LoVo (cell line): ENCODE measurements around the gene RNF220.

Experiments
- DNase-seq: peaks from one replicate; pipeline ENCODE4 v3.0.0-alpha.2; 2016; ENCODE audit warnings: low spot score

The RNF220 gene

DNA sequence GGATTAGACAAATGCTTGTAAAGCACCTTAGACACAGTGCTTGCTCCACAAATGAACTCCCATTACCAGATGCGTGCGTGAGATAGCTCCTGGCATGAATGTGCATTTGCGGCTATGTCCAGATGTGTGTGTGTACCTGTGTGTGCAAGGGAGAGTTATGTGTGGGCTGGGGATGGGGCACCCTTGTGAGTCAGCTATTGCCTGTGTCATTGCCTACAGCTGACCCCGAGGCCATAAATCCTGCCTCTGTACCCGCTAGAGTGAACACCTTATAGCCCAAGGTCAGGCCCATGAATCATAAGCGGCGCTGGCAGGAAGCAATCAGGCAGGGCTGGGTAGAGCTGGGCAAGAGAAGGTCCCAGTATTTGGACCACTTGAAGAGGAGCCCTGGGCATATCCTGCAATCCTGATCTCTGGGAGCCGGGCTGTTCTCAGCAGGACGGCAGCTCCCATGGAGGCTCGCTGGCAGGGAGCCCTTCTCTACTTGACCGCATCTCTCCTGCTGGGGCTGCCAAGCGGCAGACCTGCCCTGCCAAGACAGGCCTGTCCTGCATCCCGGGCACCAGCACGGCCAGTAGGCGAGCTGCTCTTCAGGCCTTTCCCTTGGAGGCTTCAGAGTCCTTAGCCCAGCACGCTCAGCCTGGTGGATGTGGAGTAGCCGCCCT, 182.9 kb downstream of the RNF220 start:
- DNase-seq = no peak

DNA sequence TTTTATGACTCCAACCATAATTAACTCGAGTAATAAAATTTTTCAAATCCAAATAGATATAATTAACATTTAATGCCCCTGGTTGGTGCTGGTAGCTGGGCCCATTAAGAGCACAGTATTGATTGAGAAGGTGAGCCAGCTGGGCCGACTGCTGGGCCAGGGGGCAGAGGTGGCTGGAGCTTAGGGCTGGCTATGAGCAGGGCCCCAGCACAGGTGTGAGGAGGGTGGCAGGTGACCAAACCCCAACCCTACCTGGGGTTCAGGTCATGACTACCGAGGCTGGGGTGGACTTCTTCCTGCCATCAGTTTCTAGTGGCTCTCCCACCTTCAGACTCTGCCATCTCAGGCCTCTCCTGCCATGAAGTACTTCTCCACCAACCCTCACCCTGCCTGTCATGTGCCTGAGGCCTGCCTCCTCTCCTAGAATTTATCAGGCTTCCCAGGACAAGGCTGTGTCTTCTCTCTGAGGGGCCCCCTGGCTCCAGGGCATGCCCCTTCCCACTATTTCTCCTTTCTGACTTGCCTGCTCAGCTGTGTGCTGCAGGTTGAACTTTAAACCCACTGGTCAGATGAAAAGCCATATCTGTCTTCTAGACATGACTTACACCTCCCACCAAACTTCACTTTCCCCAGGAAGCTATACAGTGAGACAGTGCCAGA, 183.6 kb downstream of the RNF220 start:
- DNase-seq = no peak

DNA sequence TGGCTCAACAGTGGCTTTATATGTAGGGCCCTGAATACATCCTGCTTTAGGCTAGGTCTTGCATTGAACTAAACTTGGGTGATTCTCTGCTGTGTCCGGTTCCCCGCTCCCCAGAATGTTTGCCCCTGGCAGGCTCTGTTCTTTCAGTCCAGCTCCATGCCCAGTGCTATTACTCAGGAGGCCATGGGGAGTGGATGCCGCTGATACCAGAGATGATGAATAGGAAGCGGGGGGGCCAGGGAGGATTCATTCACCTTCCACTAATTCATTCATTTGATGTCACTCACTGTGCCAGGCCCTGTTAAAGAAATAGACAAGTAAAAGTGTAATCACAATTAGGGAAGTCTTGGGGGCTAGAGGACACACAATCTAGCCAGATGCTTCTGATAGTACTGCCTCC, 185.4 kb downstream of the RNF220 start:
- DNase-seq = no peak

DNA sequence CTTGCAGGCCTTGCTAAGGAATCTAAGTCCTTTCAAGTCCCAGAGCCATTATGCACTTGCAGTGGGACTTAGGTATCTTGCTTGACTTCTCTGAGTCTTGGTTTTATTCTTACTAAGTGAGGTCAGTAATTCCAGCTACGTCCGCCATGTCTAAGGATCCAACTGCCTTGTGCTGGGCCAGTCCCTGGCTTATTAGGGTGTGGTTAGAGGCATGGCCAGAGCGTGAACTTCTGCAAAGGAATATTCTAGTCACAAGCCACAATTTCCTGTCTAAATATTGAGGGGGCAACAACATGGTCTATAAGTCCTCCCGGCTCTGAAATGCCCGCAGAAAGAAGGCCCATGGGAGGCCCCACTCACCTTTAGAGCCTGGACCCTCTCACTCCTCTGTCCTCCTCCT, 186.3 kb downstream of the RNF220 start:
- DNase-seq = no peak

DNA sequence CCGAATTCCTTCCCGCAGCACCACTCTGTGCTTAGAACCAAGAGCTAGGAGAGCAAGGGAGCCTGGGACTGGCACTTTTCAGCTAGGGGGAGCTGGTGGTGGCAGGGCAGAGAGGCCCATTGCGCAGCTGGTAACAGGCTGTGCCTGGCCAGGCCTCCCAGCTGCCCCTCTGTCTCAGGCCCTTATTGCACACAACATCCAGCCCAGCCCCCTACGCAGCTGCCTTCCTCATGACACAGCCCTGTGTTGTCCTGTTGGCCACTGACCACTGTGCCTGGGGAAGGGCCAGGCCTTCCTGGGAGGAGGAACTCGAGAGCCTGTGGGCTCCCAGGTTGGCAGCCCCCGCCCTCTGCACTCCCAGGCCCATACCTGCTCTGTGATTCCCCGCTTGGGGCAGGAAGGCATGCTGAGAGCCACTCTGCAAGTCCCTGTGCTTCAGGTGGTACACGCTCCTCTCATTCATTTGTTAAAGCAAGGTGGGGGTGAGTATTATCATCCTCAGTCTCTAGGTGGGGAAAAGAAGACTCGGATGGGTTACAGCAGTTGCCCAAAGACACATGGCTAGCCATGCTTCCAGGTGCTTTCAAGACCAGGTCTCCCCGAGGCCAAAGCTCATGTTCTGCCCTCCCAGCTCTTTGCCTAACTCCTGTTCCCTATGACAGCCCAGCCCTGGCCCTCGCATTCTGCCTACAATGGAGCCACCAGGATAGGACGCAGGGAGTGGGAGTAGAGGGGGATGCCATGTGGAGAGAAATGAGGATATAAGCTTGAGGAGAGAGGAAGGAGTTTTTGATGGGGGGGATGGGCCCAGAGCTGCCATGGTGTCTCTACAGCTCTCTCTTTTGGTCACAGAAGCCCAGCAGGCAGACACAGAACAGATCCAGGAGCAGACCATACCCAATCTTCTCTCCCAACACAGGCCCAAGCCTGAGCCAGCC, 187.4 kb downstream of the RNF220 start:
- DNase-seq = no peak

DNA sequence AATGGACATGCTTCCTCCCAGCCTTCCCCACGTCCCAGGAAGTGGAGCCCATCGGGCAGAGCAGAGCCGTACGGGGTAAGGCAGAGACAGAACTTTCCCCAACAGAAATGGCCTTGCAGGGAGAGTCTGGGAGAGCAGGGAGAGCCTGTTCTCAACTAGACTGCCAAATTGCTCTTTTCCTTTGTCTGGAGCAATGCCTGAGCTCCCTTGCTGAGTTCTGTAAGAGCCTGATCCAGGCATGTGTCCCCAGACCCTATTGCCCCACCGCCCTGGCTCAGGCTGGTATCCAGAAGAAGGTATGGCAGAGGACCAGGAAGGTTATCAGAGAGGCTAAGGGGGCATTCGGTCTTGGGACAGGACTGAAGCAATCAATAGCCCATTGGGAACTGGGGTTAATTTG, 189.3 kb downstream of the RNF220 start:
- DNase-seq = no peak

DNA sequence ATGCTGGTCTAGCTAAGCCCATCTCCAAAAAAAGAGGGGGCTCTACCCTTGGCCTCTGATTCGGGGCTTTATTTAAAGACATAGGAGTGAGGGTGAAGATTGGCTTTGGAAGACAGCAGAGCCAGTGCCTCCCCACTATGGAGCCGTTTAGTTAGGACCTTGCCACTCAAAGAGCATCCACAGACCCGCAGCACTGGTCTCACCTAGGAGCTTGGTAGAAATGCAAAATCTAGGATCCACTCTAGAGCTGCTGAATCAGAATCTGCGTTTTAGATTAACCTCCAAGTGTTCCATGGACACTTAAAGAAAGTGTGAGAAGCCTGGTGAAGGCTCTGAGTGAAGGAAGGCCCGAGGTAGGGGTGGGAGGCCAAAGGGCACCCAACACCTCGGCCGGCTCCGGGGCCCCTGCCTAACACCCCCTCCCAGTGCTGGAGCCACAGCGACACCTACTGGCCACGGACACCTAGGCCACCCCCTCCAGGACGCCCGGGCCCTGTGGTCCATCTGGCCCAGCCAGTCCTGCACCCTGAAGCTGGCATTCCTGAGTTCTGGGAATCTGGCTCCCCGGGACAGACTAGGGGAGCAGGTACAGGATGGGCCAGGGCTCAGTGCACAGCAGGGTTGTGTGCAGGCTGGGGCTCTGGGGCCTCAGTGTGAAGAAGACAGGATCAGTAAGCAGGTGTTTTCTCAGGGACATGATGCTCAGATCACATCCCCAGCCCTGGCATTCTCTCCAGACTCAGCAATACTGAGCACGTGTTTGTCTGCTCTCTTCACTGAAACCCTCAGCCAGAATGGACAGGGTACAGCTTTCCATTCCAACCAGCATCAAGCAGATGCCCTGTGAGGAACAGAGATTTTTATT, 190.0 kb downstream of the RNF220 start:
- peak; percentile 65 for DNase-seq

DNA sequence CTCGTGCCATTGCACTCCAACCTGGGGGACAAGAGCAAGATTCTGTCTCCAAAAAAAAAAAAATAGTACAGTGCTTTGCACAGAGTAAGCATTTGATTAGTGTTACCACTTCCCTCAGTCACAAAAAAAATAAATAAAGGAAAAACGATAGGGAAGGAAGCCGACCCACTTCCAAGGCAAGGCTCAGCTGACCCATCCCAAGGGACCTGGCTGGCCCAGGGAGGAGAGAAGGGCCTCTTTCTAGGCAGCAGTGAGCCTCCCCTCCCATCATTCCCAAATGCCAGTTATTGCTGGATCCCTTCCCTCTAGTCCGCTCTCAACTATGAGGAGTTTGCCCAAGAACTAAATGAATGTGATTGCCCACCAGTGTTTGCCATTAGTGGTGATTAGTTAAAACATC, 191.5 kb downstream of the RNF220 start:
- no peak for DNase-seq

DNA sequence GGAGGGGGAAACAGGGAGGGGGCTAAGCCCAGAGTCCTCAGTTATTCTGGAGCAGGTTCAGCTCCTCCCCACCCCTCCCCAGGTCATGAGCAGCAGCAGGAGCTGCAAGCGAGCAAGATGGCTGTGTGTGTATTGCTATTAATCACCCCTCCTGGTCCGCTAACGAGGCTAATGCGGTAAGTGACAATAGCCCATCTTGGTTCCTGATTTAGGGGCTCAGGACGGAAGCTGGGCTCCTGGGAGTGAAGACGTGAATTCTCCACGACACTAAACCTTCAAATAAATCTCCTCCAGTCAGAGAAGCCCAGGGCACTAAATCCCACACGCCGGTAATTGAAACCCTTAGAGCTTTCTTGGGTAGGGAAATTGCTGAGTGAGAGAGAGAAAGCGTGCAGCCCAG, 193.1 kb downstream of the RNF220 start:
- no peak for DNase-seq

DNA sequence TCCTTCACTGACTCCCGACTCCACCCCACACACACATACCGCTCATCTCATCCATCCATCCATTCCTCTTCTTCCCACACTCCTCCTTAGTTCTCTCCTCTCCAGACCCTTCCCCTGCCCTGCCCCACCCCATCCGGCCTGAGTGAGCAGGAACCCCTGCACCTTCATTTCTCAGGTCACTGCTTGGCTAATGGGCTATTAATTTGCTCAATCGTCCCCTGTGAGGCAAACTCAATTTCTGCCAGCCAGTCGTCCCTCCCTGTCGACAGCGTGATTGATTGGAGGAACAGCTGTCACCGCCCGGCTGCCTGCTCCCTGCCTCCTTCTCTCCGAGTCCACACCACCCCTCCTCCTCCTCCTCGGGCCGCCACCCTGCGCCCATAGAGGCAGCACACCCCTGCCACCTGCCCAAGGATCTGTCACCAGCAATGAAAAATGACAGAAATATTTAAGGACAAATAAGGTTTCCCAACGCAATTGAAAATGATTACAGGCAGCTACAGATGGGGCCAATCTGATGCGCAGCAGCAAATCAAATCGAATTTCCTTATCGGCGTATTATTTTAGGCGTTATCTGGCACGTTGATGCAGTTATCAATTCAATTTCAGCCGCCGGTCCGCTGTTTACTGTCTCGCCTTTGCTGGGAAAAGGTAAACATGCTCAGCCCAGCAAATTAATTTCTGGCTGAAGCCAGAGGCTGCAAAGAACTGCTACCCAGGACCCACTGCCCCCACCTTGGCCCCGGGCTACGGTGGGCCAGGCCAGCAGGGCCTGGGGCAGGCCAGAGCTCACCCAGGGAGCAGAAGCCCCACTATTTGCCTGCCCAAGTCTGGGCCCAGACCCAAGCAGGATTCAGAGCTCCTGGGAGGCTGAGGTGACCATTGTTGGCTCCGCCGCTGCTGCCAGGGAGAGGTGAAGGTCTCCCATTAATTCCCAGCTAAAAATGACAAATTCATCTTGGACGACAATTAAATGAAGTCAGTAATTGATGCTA, 197.9 kb downstream of the RNF220 start:
- no peak for DNase-seq

DNA sequence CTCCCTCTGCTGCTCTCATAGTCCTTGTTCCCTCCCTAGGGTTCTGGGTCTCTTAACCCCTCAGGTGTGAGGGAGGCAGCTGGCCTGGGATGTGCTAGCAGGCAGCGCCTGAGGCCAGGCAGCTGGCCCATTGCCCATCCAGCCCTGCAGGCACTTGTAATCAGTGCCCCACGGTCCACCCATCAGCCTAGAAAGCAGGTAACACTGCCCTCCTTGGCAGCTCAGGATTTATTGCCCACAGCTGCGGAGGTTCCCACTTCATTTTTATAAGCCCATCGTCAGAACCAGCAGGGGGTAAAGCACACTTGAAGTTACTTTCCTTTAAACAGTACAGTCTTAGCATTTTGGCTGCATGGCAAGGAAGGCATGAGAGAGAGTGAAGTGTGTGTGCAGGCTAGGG, 198.7 kb downstream of the RNF220 start:
- DNase-seq = peak; percentile 32

DNA sequence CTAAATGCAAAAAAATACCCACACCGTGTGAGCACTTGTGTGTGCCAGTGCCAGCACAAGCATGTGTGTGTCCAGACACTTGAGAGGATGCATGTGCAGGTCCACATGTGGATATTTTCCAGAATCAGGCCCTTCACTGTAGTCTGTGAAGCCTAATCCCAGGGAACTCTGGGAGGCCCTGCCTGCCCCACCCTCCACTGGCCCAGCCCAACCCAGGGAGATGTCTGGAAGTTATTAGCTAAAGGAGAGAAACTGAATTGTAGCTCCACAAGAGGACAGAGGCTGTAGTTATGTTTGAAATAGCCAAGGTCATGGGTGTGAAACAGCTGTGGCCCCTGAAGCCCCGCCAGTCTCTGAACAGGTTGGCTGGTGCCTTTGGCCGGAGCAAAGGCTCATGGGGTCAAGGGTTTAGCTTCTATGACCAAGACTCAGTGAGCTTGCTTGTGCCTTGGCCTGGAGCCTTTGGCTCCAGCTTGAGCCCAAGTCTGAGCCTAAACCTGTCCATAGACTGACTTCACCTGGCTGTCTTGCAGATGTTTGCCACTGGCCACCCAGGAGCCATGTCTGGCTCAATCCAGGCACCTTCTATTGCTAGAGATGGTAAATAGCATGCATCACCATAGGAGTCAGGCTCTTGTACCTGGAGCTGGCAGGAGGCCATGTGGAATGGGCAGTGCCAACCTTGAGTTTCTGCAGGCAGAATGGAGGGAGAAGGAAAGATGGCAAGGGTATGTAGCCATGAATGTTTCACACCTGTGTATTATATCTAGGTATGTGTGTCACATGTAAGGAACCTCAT, 199.3 kb downstream of the RNF220 start:
- no peak for DNase-seq

DNA sequence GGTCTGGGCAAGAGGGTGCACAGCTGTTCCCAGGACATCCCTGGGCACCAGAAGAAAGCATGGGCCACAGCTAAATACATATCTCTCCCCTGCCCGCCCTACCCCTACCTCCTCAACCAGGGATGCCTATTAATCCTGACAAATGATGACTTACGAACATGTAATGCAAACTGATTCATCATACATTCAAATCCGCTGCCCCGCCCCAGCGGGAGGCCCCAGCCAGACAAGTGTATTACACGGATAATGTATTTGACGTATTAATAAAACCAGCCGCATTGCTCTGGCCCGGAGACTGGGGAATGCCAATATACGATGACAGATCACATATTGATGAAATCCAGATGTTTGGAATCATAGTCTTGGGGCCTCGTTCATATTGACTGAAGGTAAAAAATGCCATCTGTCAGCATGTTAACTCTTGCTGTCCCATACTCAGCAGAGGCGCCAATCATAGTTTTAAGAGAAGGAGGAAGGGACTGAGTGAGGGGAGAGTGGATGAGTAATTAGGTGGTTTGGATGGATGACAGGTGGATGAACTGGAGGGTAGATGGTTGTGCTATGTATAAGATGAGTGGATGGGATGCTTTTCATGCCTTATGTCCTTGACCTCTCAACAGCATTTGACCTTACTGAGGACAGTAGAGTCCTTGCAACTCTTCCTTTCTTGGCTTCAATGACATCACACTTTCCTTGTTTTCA, 201.0 kb downstream of the RNF220 start:
- no peak for DNase-seq

DNA sequence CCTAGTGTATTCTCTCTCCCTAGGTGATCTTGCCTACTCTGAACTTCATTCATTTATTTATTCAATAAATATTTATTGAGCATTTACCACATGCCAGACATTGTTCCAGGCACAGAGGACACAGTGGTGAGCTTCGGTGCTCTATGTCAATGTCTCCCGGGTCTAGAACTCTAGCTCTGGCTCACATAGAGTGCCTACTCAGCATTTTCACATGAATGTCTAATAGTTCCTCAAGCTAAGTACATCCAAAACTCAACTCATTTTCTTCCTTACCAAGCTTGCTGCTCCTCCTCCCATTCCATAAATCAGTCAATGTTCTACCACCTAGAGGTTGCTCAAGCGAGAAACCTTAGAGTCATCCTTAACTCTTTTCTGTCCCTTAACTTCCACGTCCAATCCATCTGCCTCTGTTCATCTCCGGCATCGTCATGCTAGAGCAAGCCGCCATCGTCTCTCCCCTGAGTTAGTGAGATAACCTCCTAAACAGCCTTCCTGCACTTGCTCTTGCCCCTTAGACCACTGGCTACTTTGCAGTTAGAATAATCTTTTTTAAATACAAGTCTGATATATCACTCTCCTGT, 201.7 kb downstream of the RNF220 start:
- no peak for DNase-seq

DNA sequence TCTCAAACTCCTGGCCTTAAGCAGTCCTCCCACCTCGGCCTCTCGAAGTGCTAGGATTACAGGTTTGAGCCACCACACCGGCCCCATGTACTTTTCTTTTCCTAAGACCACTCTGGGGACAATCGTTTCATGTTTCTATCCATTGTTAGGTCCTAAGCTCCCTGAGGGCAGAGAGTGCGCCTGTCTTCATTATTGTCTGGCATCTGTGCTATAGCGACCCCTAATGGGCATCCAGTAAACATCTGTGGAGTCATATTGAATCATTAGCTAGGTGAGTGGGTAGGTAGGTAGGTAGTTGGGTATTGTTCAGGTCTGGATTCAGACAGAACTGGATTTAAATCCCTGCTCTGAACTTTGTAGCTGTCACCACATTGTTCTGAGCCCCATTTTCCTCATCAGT, 203.1 kb downstream of the RNF220 start:
- no peak for DNase-seq

DNA sequence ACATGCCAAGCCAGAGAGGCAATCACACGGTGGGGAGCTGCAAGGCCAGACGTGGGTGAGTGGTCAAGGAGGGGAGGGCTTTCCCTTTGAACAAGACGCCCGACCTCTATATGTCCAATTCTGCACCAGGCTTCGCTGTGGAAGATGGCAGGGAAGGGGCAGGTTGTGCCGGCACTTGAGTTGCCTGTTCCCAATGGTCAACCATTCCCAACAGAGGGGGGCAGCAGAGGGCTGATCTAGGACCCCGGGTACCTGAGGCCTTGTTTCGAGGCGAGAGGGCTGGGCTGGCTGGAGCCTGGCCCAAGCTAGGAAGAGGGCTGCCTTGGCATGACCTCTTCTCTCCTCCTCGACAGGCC, 204.3 kb downstream of the RNF220 start:
- DNase-seq = no peak

DNA sequence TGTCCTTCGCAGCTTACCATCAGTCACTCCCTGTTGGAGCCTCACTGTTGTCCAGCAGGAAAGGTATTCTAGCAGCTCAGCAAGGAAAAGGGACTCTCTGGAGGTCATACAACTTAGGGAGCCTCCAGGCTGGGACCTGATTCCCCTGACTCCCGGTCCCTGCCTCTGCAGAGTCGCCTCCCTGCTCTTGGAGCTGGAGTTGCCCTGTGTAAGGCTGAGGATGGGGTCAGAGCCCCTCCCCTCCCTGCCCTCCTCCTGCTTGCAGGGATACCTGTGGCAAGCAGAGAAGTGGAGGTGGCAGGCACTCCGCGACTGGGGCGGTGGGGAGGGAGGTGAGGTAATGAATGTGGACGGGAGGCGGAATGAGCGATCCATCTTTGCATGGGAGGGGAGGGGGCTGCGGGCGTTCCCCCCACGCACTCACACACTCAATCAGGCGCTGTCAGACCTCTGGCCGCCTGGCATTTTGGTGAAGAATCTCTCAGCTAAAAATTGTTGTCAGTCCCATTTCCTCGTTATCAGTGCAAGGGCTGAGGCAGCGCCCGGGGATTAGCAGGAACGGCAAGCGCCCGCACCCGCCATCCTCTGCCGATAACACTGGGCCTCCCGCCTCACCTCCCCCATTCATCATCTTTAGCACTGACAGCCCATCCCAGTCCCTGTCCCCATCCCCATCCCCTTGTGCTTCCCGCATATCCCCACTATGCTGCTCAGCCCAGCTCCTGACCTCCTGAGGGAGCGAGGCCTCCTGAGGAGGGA, 204.9 kb downstream of the RNF220 start:
- no peak for DNase-seq

DNA sequence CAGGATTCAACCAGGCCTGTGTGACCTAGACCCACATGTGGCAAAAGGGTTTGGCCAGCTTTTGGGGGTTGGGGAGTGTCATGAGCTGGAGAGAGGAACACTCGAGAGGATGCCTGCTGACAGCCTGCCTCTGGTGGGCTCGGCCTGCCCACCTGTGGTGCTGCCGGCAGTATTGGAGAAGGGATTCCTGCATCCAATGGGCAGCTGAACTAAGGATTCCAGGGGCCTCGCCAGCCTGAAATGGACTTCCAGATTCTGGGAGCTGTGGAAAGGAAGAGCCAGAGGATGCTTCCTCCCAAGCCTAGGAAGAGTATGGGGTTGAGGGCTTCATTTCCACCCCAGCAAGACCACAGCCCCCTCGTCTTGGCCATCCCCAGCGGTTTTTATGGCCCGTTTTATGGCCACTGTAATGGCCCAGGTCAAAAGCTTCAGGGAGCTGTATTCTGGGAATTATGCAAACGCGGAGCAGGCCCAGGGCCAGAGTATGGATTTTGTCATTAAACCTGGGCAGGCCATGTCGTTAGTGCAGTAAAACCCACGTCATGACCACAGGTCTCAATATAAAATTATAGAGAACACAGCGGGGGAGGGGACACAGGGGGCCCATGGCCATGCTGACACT, 205.6 kb downstream of the RNF220 start:
- DNase-seq = no peak
